IPS-18a (cell line): ENCODE results near the gene CDH4.

ENCODE experiments used
- H3K27ac ChIP-seq: one replicate; pipeline ENCODE4 v1.5.1; 2013; ENCODE audit warnings: low read length
- H3K27me3 ChIP-seq: one replicate; pipeline ENCODE4 v1.6.1; 2013; ENCODE audit warnings: mild to moderate bottlenecking, low read length; ENCODE audit not compliant: control insufficient read depth, insufficient read depth
- H3K36me3 ChIP-seq: one replicate; pipeline ENCODE4 v1.6.1; 2013; ENCODE audit warnings: low read depth, low read length; ENCODE audit not compliant: control insufficient read depth
- H3K4me1 ChIP-seq: one replicate; pipeline ENCODE4 v1.6.1; 2013; ENCODE audit warnings: low read depth, low read length; ENCODE audit not compliant: control insufficient read depth
- H3K4me3 ChIP-seq: one replicate; pipeline ENCODE4 v1.5.1; 2013; ENCODE audit warnings: low read length
- H3K9ac ChIP-seq: one replicate; pipeline ENCODE4 v1.6.1; 2013; ENCODE audit warnings: mild to moderate bottlenecking, low read length, moderate library complexity
- H3K9me3 ChIP-seq: one replicate; pipeline ENCODE4 v1.6.1; 2013; ENCODE audit warnings: low read depth, low read length; ENCODE audit not compliant: control insufficient read depth

The CDH4 gene

DNA sequence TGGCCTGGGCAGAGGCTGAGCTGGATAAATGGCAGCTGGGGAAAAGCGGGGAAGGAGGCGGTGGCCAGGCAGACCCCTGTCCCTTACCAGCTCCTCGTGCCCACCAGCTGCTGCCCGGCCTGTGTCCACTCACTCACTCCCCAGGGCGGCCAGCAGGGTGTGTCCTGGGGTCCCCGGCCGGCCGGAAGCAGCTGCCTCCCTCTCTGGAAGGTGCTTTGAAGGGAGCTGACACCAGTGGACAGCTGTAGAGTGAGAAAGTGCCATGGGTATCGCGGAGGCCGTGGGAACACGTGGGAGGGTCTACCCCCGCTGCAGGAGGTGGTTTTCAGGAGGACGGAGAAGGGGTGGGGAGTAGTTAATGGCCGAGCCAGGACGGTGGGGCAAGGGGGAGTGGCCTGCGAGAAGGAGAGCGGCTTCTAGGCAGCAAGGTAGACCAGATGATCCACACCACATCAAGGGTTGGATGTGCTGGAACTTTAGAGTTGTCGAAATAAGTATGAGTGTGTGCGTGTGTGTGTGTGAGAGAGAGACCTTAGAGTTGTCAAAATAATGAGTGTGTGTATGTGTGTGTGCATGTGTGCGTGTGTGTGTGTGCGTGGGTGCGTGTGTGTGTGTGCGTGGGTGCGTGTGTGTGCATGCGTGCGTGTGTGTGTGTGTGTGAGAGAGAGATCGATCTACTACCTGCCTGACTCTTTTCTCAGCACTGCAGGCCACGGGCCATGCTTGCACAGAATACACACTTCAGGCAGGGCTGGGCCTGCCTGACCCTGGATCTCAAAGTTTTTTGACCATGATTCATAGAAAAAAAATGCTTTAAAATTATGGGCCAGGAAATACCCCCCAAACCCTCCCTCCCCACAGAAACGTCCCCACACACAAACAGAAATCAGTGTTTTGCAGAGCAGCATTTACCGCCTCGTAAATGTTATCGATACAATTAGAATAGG, 43.9 kb downstream of the CDH4 start:
- no peak overlapping the region for H3K9ac ChIP-seq
- H3K27ac ChIP-seq: no peak overlapping the region
- H3K36me3 ChIP-seq: no peaks in the 10 kb centered on the region
- H3K4me3 ChIP-seq: no peak overlapping the region
- H3K27me3 ChIP-seq: no peaks in the 10 kb centered on the region
- no peaks in the 10 kb centered on the region for H3K4me1 ChIP-seq
- H3K9me3 ChIP-seq: no peaks in the 10 kb centered on the region

DNA sequence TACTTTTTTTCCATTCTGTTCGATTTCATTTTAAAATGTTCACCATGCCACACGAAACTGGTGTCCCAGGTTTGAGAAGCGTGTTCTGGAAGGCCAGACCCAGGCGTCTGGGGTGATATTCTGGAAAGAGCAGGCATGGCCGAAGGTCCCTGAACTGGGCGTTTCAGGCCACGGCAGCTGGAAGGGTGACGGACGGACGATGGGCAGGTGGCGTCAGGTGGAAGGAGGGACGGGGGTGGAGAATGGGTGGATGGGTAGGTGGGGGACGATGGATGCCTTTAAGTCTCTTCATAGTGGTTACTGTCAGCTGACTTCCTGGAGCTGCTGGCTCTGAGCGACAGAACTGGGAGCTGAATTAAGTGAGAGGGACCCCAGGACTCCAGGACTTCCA, 44.6 kb downstream of the CDH4 start:
- H3K27ac ChIP-seq: no peak overlapping the region
- H3K4me3 ChIP-seq: no peak overlapping the region
- no peaks in the 10 kb centered on the region for H3K9me3 ChIP-seq
- H3K27me3 ChIP-seq: no peaks in the 10 kb centered on the region
- H3K4me1 ChIP-seq: no peaks in the 10 kb centered on the region
- no peak overlapping the region for H3K9ac ChIP-seq
- no peaks in the 10 kb centered on the region for H3K36me3 ChIP-seq

DNA sequence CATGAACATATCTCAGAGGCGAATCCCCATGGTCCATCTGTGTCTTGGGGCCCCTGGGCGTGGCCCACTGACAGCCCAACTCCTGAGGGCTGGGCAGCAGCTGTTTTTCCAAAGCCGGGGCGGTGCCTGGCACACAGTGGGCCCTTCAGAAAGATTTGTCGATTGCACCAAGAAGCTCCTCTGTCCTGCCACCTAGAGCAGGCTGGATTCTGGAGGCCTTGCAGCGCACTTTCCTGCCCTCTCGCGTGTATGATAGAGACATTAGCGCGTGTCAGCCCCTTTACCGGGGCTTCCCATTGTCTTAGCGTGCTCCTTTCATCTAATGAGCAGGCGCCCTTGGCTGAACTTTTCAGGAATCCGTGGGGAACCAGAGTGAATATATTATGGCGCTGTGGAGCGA, 45.4 kb downstream of the CDH4 start:
- H3K27ac ChIP-seq: no peak overlapping the region
- H3K4me3 ChIP-seq: no peak overlapping the region

DNA sequence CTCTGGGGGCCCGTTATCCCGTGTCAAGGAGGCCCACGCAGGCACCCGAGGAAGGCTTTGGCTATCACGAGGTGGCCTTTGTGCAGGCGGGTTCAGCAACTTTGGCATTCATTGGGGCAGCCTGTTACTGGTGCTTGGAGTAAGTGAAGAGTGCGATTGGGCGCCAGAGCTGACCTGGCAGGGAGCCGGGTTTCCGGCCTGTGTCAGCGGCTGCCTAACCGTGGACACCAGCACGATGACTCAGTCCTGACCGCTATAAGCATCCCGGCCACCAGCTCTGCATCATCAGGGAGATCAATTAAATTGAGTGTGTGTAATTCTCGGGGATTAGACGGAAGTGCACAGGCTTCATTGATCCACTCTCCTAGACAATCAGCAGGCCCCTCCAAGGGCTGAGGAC, 45.9 kb downstream of the CDH4 start:
- Histone ChIP-seq H3K4me1 (no peaks in the 10 kb centered on the region), H3K9me3 (no peaks in the 10 kb centered on the region), H3K9ac (no peak overlapping the region), H3K4me3 (no peak overlapping the region), H3K27ac (no peak overlapping the region), H3K27me3 (no peaks in the 10 kb centered on the region), H3K36me3 (no peaks in the 10 kb centered on the region)

More for the DNA sequence above, 45.4 kb downstream of the CDH4 start:
- Histone ChIP-seq H3K4me1 (no peaks in the 10 kb centered on the region), H3K9ac (no peak overlapping the region), H3K27me3 (no peaks in the 10 kb centered on the region), H3K36me3 (no peaks in the 10 kb centered on the region), H3K9me3 (no peaks in the 10 kb centered on the region)

DNA sequence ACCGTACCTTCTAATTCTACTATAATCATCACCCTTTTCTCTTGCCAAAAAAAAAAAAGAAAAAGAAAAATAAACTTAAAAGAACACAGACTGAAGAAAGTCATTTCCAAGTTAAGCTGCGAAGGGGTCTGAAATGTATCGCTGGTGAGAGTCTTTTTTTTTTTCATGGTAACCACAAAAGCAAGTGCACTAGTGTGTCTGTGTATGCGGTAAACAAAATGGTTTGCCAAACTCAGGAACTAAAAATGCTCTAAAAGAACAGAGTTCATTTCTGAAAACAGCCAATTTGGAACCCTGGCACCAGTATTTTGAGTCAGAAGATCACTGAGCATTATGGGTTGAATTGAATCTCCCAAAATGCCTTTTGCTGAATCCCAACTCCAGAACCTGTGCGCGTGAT, 46.6 kb downstream of the CDH4 start:
- H3K4me1 ChIP-seq: no peaks in the 10 kb centered on the region
- no peak overlapping the region for H3K27ac ChIP-seq
- H3K27me3 ChIP-seq: no peaks in the 10 kb centered on the region
- H3K36me3 ChIP-seq: no peaks in the 10 kb centered on the region
- no peak overlapping the region for H3K4me3 ChIP-seq
- no peaks in the 10 kb centered on the region for H3K9me3 ChIP-seq
- no peak overlapping the region for H3K9ac ChIP-seq

DNA sequence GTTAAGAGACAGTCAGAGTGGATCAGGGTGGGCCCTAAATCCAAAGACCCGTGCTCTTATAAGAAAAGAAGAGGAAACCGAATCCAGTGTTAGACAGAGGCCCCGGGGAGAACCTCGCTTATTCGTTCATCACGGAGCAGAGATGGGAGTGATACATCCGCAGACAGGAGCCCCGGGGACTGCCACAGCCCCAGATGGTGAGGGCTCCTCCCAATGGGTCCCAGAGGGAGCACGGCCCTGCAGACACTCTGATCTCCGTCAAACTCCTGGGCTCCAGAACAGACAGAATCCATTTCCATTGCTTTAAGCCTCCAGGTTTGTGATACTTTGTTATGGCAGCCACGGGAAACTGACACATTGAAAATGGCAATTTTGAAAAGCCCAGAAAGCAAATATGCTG, 47.0 kb downstream of the CDH4 start:
- Histone ChIP-seq H3K4me3 (no peak overlapping the region), H3K4me1 (no peaks in the 10 kb centered on the region), H3K36me3 (no peaks in the 10 kb centered on the region), H3K9me3 (no peaks in the 10 kb centered on the region), H3K27ac (no peak overlapping the region), H3K9ac (no peak overlapping the region), H3K27me3 (no peaks in the 10 kb centered on the region)

DNA sequence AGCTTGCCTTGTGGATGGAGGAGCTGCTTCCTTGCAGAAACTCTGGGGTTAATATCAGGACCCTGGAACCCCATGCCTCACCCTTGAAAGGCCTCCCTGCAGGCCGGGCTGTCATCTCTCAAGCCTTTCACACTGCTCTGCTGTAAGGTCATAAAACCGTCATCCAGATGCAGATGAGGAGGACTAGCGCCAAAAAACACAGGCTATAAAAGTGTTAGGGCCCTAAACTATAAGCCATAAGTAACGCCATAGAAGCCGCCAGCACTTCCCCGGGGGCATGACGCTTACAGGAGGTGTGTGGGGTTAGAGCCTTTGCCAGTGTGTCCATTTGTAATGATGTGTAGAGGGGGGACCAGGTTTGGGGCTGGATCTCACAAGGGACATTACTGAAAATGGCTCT, 47.6 kb downstream of the CDH4 start:
- no peak overlapping the region for H3K4me3 ChIP-seq
- no peaks in the 10 kb centered on the region for H3K36me3 ChIP-seq
- H3K27me3 ChIP-seq: no peaks in the 10 kb centered on the region
- no peaks in the 10 kb centered on the region for H3K9me3 ChIP-seq
- no peak overlapping the region for H3K9ac ChIP-seq
- H3K27ac ChIP-seq: no peak overlapping the region
- no peaks in the 10 kb centered on the region for H3K4me1 ChIP-seq

DNA sequence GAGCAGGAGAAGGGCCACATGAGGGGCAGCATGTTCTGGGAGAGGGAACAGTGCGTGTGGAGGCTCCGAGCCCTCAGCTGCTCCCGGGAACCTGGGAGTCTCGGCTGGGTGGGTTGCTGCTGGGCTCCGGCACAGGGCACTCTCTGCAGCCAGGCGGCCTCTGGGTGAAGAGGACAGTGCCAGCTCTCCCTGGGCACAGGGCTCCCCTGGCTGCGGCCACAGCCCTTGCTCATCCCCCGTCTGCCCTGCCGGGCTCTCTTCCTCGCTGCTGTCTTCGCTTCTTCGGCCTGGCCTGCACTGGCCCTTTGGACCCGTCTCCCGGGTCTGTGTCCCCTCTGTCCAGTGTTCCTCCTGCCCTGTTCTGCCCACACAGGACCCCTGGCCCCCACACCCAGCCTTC, 48.2 kb downstream of the CDH4 start:
- Histone ChIP-seq H3K36me3 (no peaks in the 10 kb centered on the region), H3K9ac (no peak overlapping the region), H3K4me3 (no peak overlapping the region), H3K4me1 (no peaks in the 10 kb centered on the region), H3K27me3 (no peaks in the 10 kb centered on the region), H3K9me3 (no peaks in the 10 kb centered on the region), H3K27ac (no peak overlapping the region)

DNA sequence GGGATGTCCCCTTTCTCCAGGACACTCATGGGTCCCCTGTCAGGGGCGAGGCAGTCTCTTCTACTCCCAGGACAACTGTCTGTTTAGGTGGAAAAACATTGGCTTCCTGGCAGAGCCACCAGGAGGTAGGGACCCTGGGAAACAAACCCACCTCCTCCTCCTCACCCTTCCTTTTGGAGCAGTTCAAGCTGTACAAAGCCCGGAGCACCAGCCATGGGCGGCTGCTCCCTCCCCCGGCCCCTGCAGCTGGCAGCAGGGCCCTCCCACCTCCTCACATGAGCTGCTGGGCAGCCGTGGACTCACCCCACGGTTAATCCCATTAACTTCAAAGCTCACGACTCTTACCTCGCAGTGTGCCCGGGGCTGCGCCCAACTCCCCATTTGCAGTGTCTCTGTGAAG, 48.6 kb downstream of the CDH4 start:
- H3K27me3 ChIP-seq: no peaks in the 10 kb centered on the region
- no peaks in the 10 kb centered on the region for H3K9me3 ChIP-seq
- H3K36me3 ChIP-seq: no peaks in the 10 kb centered on the region
- H3K4me3 ChIP-seq: no peak overlapping the region
- H3K27ac ChIP-seq: no peak overlapping the region
- no peak overlapping the region for H3K9ac ChIP-seq
- no peaks in the 10 kb centered on the region for H3K4me1 ChIP-seq

DNA sequence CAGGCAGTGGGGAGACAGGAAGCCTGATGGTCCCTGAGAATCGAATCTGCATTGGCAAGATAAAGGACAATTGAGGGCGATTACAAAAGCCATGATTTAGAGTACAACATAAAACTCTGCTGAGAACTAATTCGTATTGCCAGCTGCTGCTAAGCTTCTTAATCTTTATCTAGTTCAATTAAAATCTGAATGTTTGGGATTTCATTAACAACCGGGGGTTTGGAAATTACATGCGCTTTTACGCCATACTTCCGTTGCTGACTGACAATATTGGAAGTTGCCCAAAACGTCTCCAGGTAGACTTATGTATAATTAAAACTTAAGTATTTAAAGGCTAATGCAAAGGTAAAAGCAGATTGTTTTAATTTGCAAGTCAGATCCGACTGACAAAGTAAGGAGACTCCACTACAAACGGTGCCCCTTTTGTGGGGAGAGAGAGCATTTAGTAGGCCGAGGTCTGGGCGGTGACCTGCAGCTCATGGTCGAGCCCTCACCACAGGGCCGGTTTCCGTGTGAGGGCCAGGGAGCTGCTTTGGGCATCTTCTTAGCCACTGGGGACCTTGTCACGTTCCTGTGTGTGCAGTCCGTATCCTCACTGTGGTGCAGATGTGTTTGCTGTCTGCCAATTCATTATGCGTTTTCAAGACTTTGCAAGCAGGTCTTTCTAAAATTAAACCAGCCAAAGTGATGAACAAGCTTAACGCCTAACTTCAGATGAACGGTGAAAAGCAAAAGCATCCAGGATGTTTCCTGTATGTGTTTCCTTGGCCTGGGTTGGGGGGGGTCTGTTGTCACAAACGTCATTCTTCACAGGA, 49.9 kb downstream of the CDH4 start:
- H3K36me3 ChIP-seq: no peaks in the 10 kb centered on the region
- no peaks in the 10 kb centered on the region for H3K9me3 ChIP-seq
- no peak overlapping the region for H3K4me3 ChIP-seq
- H3K27me3 ChIP-seq: no peaks in the 10 kb centered on the region
- H3K4me1 ChIP-seq: peaks cover 5% of the 10 kb centered on the region
- H3K9ac ChIP-seq: no peak overlapping the region
- no peak overlapping the region for H3K27ac ChIP-seq

DNA sequence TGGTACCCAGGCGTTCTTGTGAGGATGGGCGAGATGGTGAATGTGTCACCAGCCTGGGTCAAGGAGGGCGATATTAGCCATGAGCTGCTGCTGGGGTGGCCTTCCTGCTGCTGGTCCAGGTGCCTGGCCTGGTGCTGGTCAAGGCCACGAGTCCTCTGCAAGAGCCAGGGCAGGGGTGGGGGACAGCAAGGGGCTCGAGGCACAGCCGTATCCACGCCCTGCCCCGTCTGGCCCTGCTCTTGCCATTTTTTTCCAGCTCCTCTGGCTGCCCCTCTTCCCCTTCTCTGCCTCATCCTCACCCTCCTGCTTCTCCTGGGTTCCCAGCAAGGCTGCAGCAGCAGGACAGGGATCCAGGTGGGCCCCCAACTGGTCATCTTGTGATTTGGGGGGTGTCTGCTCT, 51.2 kb downstream of the CDH4 start:
- Histone ChIP-seq H3K4me3 (no peak overlapping the region), H3K36me3 (no peaks in the 10 kb centered on the region), H3K27ac (no peak overlapping the region), H3K4me1 (peaks cover 16% of the 10 kb centered on the region), H3K9me3 (no peaks in the 10 kb centered on the region), H3K9ac (no peak overlapping the region), H3K27me3 (no peaks in the 10 kb centered on the region)
